GM21576 (cell line): ENCODE data around the gene SCYGR2.
A peak's percentile ranks its signal among the peaks of the same experiment; 100 is the strongest.

Source experiments
- ATAC-seq: cut with Tn5 transposase; IDR thresholded peaks from one replicate; pipeline ENCODE4 v1.9.1; 2021; ENCODE audit warnings: mild to moderate bottlenecking, moderate library complexity; ENCODE audit not compliant: unreplicated experiment

SCYGR2 gene

GRCh38 chr2:227612546-227613271 lies 14.0 kb downstream of the SCYGR2 start:
- ATAC-seq, result no peak

GRCh38 chr2:227613272-227613660 lies 14.6 kb downstream of the SCYGR2 start:
- no peak for ATAC-seq

- ATAC-seq, result no peak
Observed at GRCh38 chr2:227614246-227614645, 15.6 kb downstream of the SCYGR2 start.

- ATAC-seq, result no peak
Observed at GRCh38 chr2:227614740-227615139, 16.0 kb downstream of the SCYGR2 start, which contains the start of gene SCYGR3. TSS of gene SCYGR3 (minus strand) at chr2:227614840. CDS start at chr2:227614840, 0 bp downstream.

- no peak for ATAC-seq
Observed at GRCh38 chr2:227615181-227615580, 16.5 kb downstream of the SCYGR2 start.

GRCh38 chr2:227615906-227616305 lies 17.2 kb downstream of the SCYGR2 start:
- ATAC-seq, result no peak

- ATAC-seq, result no peak
Observed at GRCh38 chr2:227616631-227617030, 17.9 kb downstream of the SCYGR2 start.

GRCh38 chr2:227617316-227618230 lies 18.9 kb downstream of the SCYGR2 start, which contains the start of gene SCYGR4:
TSS of gene SCYGR4 (plus strand) at chr2:227617498. CDS start at chr2:227617498, 0 bp downstream.
- ATAC-seq, result no peak

- ATAC-seq, result no peak
Observed at GRCh38 chr2:227623226-227623625, 24.5 kb downstream of the SCYGR2 start.

- ATAC-seq, result no peak
Observed at GRCh38 chr2:227625420-227625819, 26.7 kb downstream of the SCYGR2 start.

GRCh38 chr2:227626580-227627151 lies 28.0 kb downstream of the SCYGR2 start:
- ATAC-seq, result no peak

GRCh38 chr2:227627769-227628168 lies 29.1 kb downstream of the SCYGR2 start:
- peak; percentile 89 for ATAC-seq

- no peak for ATAC-seq
Observed at GRCh38 chr2:227629435-227629834, 30.7 kb downstream of the SCYGR2 start.

- no peak for ATAC-seq
Observed at GRCh38 chr2:227630322-227630721, 31.6 kb downstream of the SCYGR2 start.

- ATAC-seq, result no peak
Observed at GRCh38 chr2:227632827-227633226, 34.1 kb downstream of the SCYGR2 start.

- no peak for ATAC-seq
Observed at GRCh38 chr2:227634201-227634600, 35.5 kb downstream of the SCYGR2 start.

GRCh38 chr2:227642656-227643055 lies 44.0 kb downstream of the SCYGR2 start:
- ATAC-seq, result no peak

- no peak for ATAC-seq
Observed at GRCh38 chr2:227643990-227644551, 45.4 kb downstream of the SCYGR2 start.
